Measurements from ENCODE around the gene BMP8A. TPM values are rescaled to one million over a fixed set of nuclear protein-coding genes. Genes with fewer than 3 reads are reported as not detected.
"Not testable (repeated sequence)": the region's sequence is repeated elsewhere in the genome, so short reads cannot be mapped to it uniquely, and the experiment has no call there.

The BMP8A gene
- total RNA-seq, 1 donor from 2014 or later: 0.30 TPM

- DNase-seq; intact Hi-C loops (cut with DNase I): not testable (repeated sequence)
- peak; percentile 7 for ATAC-seq (ENCODE audit: poor library complexity)
These were observed 7.4 kb downstream of the BMP8A start for GRCh38 chr1:39498821-39499220.

DNA sequence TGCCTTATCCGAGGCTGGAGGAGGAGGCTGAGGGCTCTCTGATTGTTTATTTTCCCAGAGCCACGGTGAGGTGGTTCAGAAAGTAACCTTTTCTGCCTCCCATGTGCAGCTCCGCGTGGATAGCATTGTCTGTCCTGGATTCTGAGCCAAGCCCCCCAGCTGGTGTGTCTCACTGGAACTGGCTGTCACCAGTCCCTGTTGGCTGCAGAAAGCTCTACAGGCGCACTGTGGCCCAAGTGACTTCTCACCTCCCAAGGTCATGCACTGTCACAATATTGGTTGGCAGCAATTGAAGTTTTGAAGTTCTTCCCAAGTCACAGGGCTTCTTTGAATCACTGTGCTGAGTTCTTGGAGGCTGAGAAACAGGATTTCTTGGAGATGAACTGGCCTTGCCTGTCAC, 8.2 kb downstream of the BMP8A start:
- intact Hi-C loops (cut with DNase I): no loop called here
- DNase-seq (peak; percentile 59), ATAC-seq (ENCODE audit: poor library complexity) (peak; percentile 89)

- DNase-seq (no peak), ATAC-seq (ENCODE audit: poor library complexity) (no peak)
- intact Hi-C loops (cut with DNase I): no loop called here
These were observed 9.5 kb downstream of the BMP8A start for GRCh38 chr1:39500862-39501389.

GRCh38 chr1:39501666-39502065, 10.2 kb downstream of the BMP8A start:
- intact Hi-C loops (cut with DNase I): no loop called here
- DNase-seq (no peak), ATAC-seq (ENCODE audit: poor library complexity) (no peak)

DNA sequence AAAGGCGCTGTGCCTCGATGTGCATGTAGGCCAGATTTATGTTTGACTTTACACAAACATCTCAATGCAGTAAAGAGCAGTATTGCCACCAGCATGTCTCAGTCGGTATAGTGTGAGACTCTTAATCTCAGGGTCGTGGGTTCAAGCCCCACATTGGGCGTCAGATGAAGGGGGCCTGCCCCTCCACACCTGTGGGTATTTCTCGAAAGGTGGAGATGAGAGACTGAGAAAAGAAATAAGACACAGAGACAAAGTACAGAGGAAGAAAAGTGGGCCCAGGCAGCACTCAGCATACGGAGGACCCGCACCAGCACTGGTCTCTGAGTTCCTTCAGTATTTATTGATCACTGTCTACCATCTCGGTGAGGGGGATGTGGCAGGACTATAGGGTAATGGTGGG, 13.0 kb downstream of the BMP8A start:
- DNase-seq; intact Hi-C loops (cut with DNase I); ATAC-seq (ENCODE audit: poor library complexity): not testable (repeated sequence)

DNA sequence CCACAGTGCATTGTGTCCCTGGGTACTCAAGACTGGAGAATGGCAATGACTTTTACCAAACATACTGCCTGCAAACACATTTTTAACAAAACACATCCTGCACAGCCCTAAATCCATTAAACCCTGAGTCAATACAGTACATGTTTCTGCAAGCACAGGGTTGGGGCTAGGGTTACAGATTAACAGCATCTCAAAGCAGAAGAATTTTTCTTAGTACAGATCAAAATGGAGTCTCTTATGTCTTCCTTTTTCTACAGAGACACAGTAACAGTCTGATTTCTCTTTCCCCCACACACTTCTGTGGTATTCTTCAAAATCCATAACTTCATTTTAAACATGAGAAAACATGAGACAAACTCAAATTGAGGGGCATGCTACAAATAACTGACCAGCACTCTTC, 13.9 kb downstream of the BMP8A start:
- intact Hi-C loops (cut with DNase I): no loop called here
- ATAC-seq (ENCODE audit: poor library complexity) (no peak), DNase-seq (no peak)

DNA sequence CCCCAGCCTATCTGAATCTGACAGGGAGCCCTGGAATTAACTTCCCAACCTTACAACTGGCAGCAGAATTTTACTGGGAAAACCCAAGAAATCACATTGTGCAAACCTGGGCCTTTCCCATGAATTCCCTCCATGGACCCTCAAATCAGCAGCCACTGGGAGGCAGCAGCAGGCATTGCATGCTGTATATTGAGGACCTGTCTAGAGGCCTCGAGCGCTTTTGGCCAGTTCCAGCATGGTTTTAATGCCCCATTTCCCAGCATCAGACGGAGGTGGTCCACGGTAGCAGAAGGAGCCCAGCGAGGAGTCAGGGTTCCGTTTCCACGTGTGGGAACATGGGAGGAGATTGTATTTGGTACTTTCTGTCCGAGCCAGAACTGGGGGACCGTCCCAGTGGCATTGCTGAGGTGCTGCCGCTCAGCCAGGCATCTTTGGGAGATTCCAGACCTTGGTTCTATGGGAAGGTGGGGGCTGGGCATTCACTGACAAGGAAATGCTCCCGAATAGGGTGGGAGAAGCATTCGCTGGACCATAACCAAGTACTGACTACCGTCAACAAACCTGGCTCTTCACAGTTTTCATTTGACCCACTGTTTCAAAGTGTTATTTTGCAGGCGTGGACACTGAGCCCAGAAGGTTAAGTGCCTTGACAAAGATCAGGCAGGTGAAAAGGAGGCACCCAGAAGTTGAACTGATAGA, 15.9 kb downstream of the BMP8A start:
- intact Hi-C loops (cut with DNase I): no loop called here
- ATAC-seq (ENCODE audit: poor library complexity): no peak
- DNase-seq: no peak

DNA sequence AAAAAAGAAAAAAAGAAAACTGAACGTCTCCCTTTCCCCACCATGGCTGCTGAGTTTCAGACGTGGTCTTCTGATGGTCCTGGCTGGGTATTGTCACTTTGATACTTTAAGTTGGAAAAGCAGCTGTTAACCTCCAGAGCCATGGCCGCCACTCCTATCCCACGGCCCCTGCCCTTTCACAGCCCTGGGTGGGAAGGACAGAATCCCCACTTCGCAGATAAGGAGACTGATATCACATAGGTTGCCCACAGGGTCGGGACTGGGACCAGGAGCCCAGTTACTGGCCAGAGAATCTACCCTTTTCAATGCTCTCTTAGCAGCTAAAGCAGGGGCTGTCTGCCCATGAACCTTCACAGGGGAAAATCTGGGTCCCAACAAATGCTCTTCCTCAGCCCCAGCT, 16.8 kb downstream of the BMP8A start:
- no peak for ATAC-seq (ENCODE audit: poor library complexity)
- intact Hi-C loops (cut with DNase I): no loop called here
- no peak for DNase-seq

- no peak for ATAC-seq (ENCODE audit: poor library complexity)
- DNase-seq: no peak
- intact Hi-C loops (cut with DNase I): no loop called here
These were observed 17.4 kb downstream of the BMP8A start for GRCh38 chr1:39508857-39509305.

- peak; percentile 61 for DNase-seq
These were observed 18.0 kb downstream of the BMP8A start for GRCh38 chr1:39509360-39510009.

GRCh38 chr1:39510570-39511186, 19.2 kb downstream of the BMP8A start:
- intact Hi-C loops (cut with DNase I); ATAC-seq (ENCODE audit: poor library complexity); DNase-seq: not testable (repeated sequence)

More at GRCh38 chr1:39509360-39510009, 18.0 kb downstream of the BMP8A start:
- intact Hi-C loops (cut with DNase I): no loop called here
- ATAC-seq (ENCODE audit: poor library complexity): peak; percentile 47

GRCh38 chr1:39511477-39511876, 20.0 kb downstream of the BMP8A start:
- DNase-seq; ATAC-seq (ENCODE audit: poor library complexity); intact Hi-C loops (cut with DNase I): not testable (repeated sequence)

- ATAC-seq (ENCODE audit: poor library complexity); intact Hi-C loops (cut with DNase I); DNase-seq: not testable (repeated sequence)
These were observed 20.9 kb downstream of the BMP8A start for GRCh38 chr1:39512234-39512847.

- DNase-seq; intact Hi-C loops (cut with DNase I): not testable (repeated sequence)
- ATAC-seq (ENCODE audit: poor library complexity): peak; percentile 79
These were observed 23.3 kb downstream of the BMP8A start for GRCh38 chr1:39514710-39515124.

- peak; percentile 57 for ATAC-seq (ENCODE audit: poor library complexity)
- DNase-seq; intact Hi-C loops (cut with DNase I): not testable (repeated sequence)
These were observed 24.0 kb downstream of the BMP8A start for GRCh38 chr1:39515131-39516086.

GRCh38 chr1:39516841-39517240, 25.4 kb downstream of the BMP8A start:
- ATAC-seq (ENCODE audit: poor library complexity); DNase-seq; intact Hi-C loops (cut with DNase I): not testable (repeated sequence)

- intact Hi-C loops (cut with DNase I); ATAC-seq (ENCODE audit: poor library complexity); DNase-seq: not testable (repeated sequence)
These were observed 26.5 kb downstream of the BMP8A start for GRCh38 chr1:39517936-39518335.

DNA sequence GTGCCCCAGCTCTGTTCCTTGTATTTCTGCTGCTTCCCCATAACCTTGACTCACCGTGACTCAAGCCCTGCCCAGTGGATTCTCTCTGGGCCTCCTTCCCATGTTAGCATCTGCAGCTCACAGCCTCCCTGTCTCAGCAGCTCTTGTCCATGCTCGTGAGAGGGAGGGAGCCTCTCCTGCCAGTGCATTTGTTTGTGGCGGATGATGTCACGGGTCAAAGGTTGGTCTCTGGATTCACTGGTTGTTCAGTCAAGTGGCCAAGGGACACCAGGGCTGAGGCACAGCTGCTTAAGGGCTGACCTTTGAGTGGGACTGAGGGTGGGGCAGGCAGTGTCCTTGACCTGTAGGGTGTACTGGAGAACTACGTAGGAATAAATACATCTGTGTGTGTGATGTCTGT, 27.9 kb downstream of the BMP8A start:
- DNase-seq; intact Hi-C loops (cut with DNase I); ATAC-seq (ENCODE audit: poor library complexity): not testable (repeated sequence)
